Measurements from ENCODE around the gene GTF2H4. TPM values are rescaled to one million over a fixed set of nuclear protein-coding genes. Genes with fewer than 3 reads are reported as not detected.
"Not testable (repeated sequence)": the region's sequence is repeated elsewhere in the genome, so short reads cannot be mapped to it uniquely, and the experiment has no call there.

The GTF2H4 gene
- polyA plus RNA-seq, 1 donor = 45.4 TPM

GRCh38 chr6:30917487-30917886, 9.5 kb downstream of the GTF2H4 start:
- no peak for DNase-seq

- no peak for DNase-seq
These were observed 10.7 kb downstream of the GTF2H4 start for GRCh38 chr6:30918670-30919069.

GRCh38 chr6:30922447-30922852, 14.4 kb downstream of the GTF2H4 start:
- DNase-seq = no peak

GRCh38 chr6:30924040-30924627, 16.1 kb downstream of the GTF2H4 start:
- DNase-seq = not testable (repeated sequence)

GRCh38 chr6:30926644-30927043, 18.6 kb downstream of the GTF2H4 start:
- no peak for DNase-seq

GRCh38 chr6:30927080-30927479, 19.1 kb downstream of the GTF2H4 start:
- not testable (repeated sequence) for DNase-seq

GRCh38 chr6:30928677-30929076, 20.7 kb downstream of the GTF2H4 start:
- no peak for DNase-seq

GRCh38 chr6:30930506-30930905, 22.5 kb downstream of the GTF2H4 start:
- no peak for DNase-seq

- no peak for DNase-seq
These were observed 23.3 kb downstream of the GTF2H4 start for GRCh38 chr6:30931272-30931671.

GRCh38 chr6:30931969-30932645, 24.1 kb downstream of the GTF2H4 start, which contains the start of gene SFTA2:
Gene SFTA2, minus strand, starts transcription at chr6:30932170. Its CDS starts 74 bp downstream, at chr6:30932096.
- DNase-seq = no peak

- DNase-seq = no peak
These were observed 24.8 kb downstream of the GTF2H4 start for GRCh38 chr6:30932665-30933365.

GRCh38 chr6:30935018-30935417, 27.0 kb downstream of the GTF2H4 start:
- DNase-seq = no peak

GRCh38 chr6:30937265-30937664, 29.3 kb downstream of the GTF2H4 start:
- no peak for DNase-seq

- DNase-seq = no peak
These were observed 30.7 kb downstream of the GTF2H4 start for GRCh38 chr6:30938730-30939129.

GRCh38 chr6:30939473-30939872, 31.5 kb downstream of the GTF2H4 start:
- no peak for DNase-seq

GRCh38 chr6:30940361-30940986, 32.5 kb downstream of the GTF2H4 start, which contains the start of gene MUCL3:
Gene MUCL3, plus strand, starts transcription at chr6:30940973. Its CDS starts 27 bp downstream, at chr6:30941000.
- DNase-seq = no peak

- peak; percentile 81 for DNase-seq
These were observed 34.5 kb downstream of the GTF2H4 start for GRCh38 chr6:30942338-30943060.

- DNase-seq = no peak
These were observed 36.0 kb downstream of the GTF2H4 start for GRCh38 chr6:30944051-30944450.

GRCh38 chr6:30945281-30945680, 37.3 kb downstream of the GTF2H4 start:
- no peak for DNase-seq

- no peak for DNase-seq
These were observed 39.2 kb downstream of the GTF2H4 start for GRCh38 chr6:30947231-30947630.

GRCh38 chr6:30948811-30949210, 40.8 kb downstream of the GTF2H4 start:
- DNase-seq = no peak

- DNase-seq = no peak
These were observed 44.0 kb downstream of the GTF2H4 start for GRCh38 chr6:30951907-30952469.
